Measurements from ENCODE around the gene ZNF318.

The ZNF318 gene

GRCh38 chr6:43331470-43331869, 38.0 kb downstream of the ZNF318 start:
- ChIA-PET POLR2A (no interaction called here), CTCF (interaction anchor here (1.0 to 1.3 kb wide), 4 partner anchors 11 to 67 kb away, joined by 3 to 4 read pairs (median 4); no protein-coding TSS in a partner anchor)
- WGBS (ENCODE audit: insufficient coverage): 0% methylated on average over 1 of the region's 1 CpG
- no peak overlapping the region for H3K27ac ChIP-seq (ENCODE audit: insufficient read depth in 1 of 2, low read depth in 1 of 2, low read length in 2 of 2, poor library complexity in 1 of 2, severe bottlenecking in 2 of 2)
- H3K4me3 ChIP-seq (ENCODE audit: control insufficient read depth in 1 of 7, extremely low read depth in 1 of 7, insufficient read depth in 4 of 7, low read depth in 2 of 7, low read length in 6 of 7): peak overlapping the region in 1 of 7 experiments; percentile 42
- H3K9me3 ChIP-seq (ENCODE audit: control extremely low read depth in 1 of 5, control insufficient read depth in 4 of 5, insufficient read depth in 2 of 5, low read depth in 1 of 5, low read length in 4 of 5): no peaks in the 10 kb centered on the region
- peaks cover 5 to 13% (median 8%) of the 10 kb centered on the region in 4 experiments for H3K4me1 ChIP-seq (ENCODE audit: control extremely low read depth in 1 of 4, control insufficient read depth in 4 of 4, insufficient read depth in 4 of 4, low read length in 3 of 4)
- no peak for DNase-seq
- H3K27me3 ChIP-seq (replicated peaks in 2 of 5; ENCODE audit: control insufficient read depth in 4 of 5, insufficient read depth in 5 of 5, low read length in 4 of 5): no peaks in the 10 kb centered on the region
- H3K36me3 ChIP-seq (ENCODE audit: control insufficient read depth in 4 of 4, insufficient read depth in 4 of 4, low read length in 3 of 4): peaks cover 0 to 2% (median under 1%) of the 10 kb centered on the region in 4 experiments

DNA sequence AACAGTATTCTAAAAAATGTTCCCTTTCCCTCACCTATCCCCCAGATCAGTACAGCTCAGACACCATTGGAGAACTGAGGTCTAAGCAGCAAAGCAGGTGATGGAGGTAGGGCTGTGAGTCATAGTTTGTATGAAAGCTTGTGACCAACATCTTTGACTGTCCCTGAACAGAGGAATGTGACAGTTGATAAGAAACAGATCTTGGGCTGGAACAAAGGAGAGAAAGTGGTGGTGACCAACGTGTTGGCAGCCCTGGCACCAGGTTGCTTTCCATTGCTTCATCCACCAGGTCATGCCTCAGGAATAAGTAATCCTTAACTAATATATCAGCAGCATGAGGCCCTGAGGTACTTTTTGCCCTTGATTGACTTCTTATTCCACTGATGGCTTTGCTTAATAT, 40.9 kb downstream of the ZNF318 start:
- Histone ChIP-seq H3K4me3 (ENCODE audit: control insufficient read depth in 1 of 7, extremely low read depth in 1 of 7, insufficient read depth in 4 of 7, low read depth in 2 of 7, low read length in 6 of 7) (no peak overlapping the region), H3K36me3 (ENCODE audit: control insufficient read depth in 4 of 4, insufficient read depth in 4 of 4, low read length in 3 of 4) (no peaks in the 10 kb centered on the region), H3K27me3 (replicated peaks in 2 of 5; ENCODE audit: control insufficient read depth in 4 of 5, insufficient read depth in 5 of 5, low read length in 4 of 5) (no peaks in the 10 kb centered on the region), H3K9me3 (ENCODE audit: control extremely low read depth in 1 of 5, control insufficient read depth in 4 of 5, insufficient read depth in 2 of 5, low read depth in 1 of 5, low read length in 4 of 5) (no peaks in the 10 kb centered on the region), H3K4me1 (ENCODE audit: control extremely low read depth in 1 of 4, control insufficient read depth in 4 of 4, insufficient read depth in 4 of 4, low read length in 3 of 4) (peaks cover 2 to 10% (median 5%) of the 10 kb centered on the region in 4 experiments), H3K27ac (ENCODE audit: insufficient read depth in 1 of 2, low read depth in 1 of 2, low read length in 2 of 2, poor library complexity in 1 of 2, severe bottlenecking in 2 of 2) (no peak overlapping the region)
- POLR2A ChIA-PET: no interaction called here
- no peak for DNase-seq
- WGBS (ENCODE audit: insufficient coverage): 100% methylated on average over 1 of the region's 1 CpG
- CTCF ChIA-PET: interaction anchor here (1.0 to 2.2 kb wide), 4 partner anchors 10 to 65 kb away, joined by 3 to 7 read pairs (median 4); partner anchors contain the start of gene CRIP3

GRCh38 chr6:43325876-43326275, 43.6 kb downstream of the ZNF318 start:
- no peaks in the 10 kb centered on the region for H3K27me3 ChIP-seq (replicated peaks in 2 of 5; ENCODE audit: control insufficient read depth in 4 of 5, insufficient read depth in 5 of 5, low read length in 4 of 5)
- CTCF ChIA-PET: interaction anchor here (1.1 to 1.6 kb wide), 2 partner anchors 11 to 12 kb away, joined by 5 to 6 read pairs; no protein-coding TSS in a partner anchor
- POLR2A ChIA-PET: no interaction called here
- no peaks in the 10 kb centered on the region for H3K36me3 ChIP-seq (ENCODE audit: control insufficient read depth in 4 of 4, insufficient read depth in 4 of 4, low read length in 3 of 4)
- no peak overlapping the region for H3K27ac ChIP-seq (ENCODE audit: insufficient read depth in 1 of 2, low read depth in 1 of 2, low read length in 2 of 2, poor library complexity in 1 of 2, severe bottlenecking in 2 of 2)
- no CpG with 5 or more reads among the region's 1 CpG for WGBS (ENCODE audit: insufficient coverage)
- no peaks in the 10 kb centered on the region for H3K9me3 ChIP-seq (ENCODE audit: control extremely low read depth in 1 of 5, control insufficient read depth in 4 of 5, insufficient read depth in 2 of 5, low read depth in 1 of 5, low read length in 4 of 5)
- no peak overlapping the region for H3K4me3 ChIP-seq (ENCODE audit: control insufficient read depth in 1 of 7, extremely low read depth in 1 of 7, insufficient read depth in 4 of 7, low read depth in 2 of 7, low read length in 6 of 7)
- DNase-seq: peak in 2 of 3 donors; percentile 23 to 24
- no peaks in the 10 kb centered on the region for H3K4me1 ChIP-seq (ENCODE audit: control extremely low read depth in 1 of 4, control insufficient read depth in 4 of 4, insufficient read depth in 4 of 4, low read length in 3 of 4)

DNA sequence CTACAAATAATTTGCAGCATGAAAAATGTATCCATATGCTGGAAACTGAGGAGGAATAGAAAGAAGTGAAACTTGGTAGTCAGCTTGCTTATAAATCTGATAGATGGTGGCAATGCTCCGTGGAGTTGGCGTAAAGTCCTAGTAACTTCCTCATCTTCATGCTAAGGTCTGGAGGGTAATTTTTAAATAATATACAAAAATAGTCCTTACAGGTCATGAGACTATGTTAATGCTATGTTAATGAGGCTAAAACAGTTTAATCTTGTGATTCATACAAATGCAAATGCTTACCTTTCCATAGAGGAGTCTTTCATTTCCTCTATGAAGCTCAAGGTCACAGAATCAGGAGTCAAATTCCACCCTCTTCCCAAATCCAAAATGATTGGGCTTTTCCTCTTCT, 51.4 kb downstream of the ZNF318 start:
- no peaks in the 10 kb centered on the region for H3K27me3 ChIP-seq (replicated peaks in 2 of 5; ENCODE audit: control insufficient read depth in 4 of 5, insufficient read depth in 5 of 5, low read length in 4 of 5)
- ChIA-PET POLR2A (interaction anchor here (1.1 kb wide), 1 partner anchor 181 kb away, joined by 5 read pairs; no protein-coding TSS in a partner anchor), CTCF (interaction anchor here (0.8 to 1.4 kb wide), 2 partner anchors 17 to 23 kb away, joined by 3 to 9 read pairs; no protein-coding TSS in a partner anchor)
- no peaks in the 10 kb centered on the region for H3K36me3 ChIP-seq (ENCODE audit: control insufficient read depth in 4 of 4, insufficient read depth in 4 of 4, low read length in 3 of 4)
- H3K4me1 ChIP-seq (ENCODE audit: control extremely low read depth in 1 of 4, control insufficient read depth in 4 of 4, insufficient read depth in 4 of 4, low read length in 3 of 4): peaks cover 5 to 13% (median 6%) of the 10 kb centered on the region in 4 experiments
- WGBS (ENCODE audit: insufficient coverage): no CpG with 5 or more reads among the region's 2 CpGs
- no peak overlapping the region for H3K4me3 ChIP-seq (ENCODE audit: control insufficient read depth in 1 of 7, extremely low read depth in 1 of 7, insufficient read depth in 4 of 7, low read depth in 2 of 7, low read length in 6 of 7)
- H3K27ac ChIP-seq (ENCODE audit: insufficient read depth in 1 of 2, low read depth in 1 of 2, low read length in 2 of 2, poor library complexity in 1 of 2, severe bottlenecking in 2 of 2): no peak overlapping the region
- H3K9me3 ChIP-seq (ENCODE audit: control extremely low read depth in 1 of 5, control insufficient read depth in 4 of 5, insufficient read depth in 2 of 5, low read depth in 1 of 5, low read length in 4 of 5): no peaks in the 10 kb centered on the region
- DNase-seq: no peak

DNA sequence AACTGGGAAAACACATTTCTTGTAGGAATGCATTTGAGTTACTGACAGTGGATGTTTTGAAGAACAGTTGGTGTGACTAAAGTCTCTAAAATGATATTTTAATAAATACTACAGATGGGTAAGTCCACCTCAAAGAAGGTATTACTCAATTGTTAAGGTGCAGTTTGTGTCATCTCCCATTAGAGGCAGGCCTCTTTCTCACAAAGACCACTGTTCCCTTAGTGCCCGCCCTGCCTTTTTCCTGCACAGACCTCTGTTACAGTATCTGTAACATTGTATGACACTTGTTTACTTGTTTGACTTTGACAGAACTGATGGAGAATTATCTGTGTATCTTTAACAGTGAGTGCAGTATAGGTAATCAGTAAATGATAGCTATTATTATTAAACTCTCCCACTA, 55.6 kb downstream of the ZNF318 start:
- CTCF ChIA-PET: interaction anchor here (0.7 to 6.1 kb wide), 10 partner anchors 9 to 173 kb away, joined by 3 to 28 read pairs (median 3); no protein-coding TSS in a partner anchor
- DNase-seq: no peak
- H3K4me1 ChIP-seq (ENCODE audit: control extremely low read depth in 1 of 4, control insufficient read depth in 4 of 4, insufficient read depth in 4 of 4, low read length in 3 of 4): peaks cover 18 to 39% (median 21%) of the 10 kb centered on the region in 4 experiments

GRCh38 chr6:43311666-43312065, 57.8 kb downstream of the ZNF318 start:
- CTCF ChIA-PET: interaction anchor here (1.2 to 6.1 kb wide), 3 partner anchors 23 to 86 kb away, joined by 4 to 28 read pairs (median 4); no protein-coding TSS in a partner anchor
- Histone ChIP-seq H3K27ac (ENCODE audit: insufficient read depth in 1 of 2, low read depth in 1 of 2, low read length in 2 of 2, poor library complexity in 1 of 2, severe bottlenecking in 2 of 2) (no peak overlapping the region), H3K4me1 (ENCODE audit: control extremely low read depth in 1 of 4, control insufficient read depth in 4 of 4, insufficient read depth in 4 of 4, low read length in 3 of 4) (peaks cover 24 to 53% (median 28%) of the 10 kb centered on the region in 4 experiments), H3K9me3 (ENCODE audit: control extremely low read depth in 1 of 5, control insufficient read depth in 4 of 5, insufficient read depth in 2 of 5, low read depth in 1 of 5, low read length in 4 of 5) (no peaks in the 10 kb centered on the region), H3K27me3 (replicated peaks in 2 of 5; ENCODE audit: control insufficient read depth in 4 of 5, insufficient read depth in 5 of 5, low read length in 4 of 5) (peaks cover 0 to 8% (median 0%) of the 10 kb centered on the region in 5 experiments), H3K4me3 (ENCODE audit: control insufficient read depth in 1 of 7, extremely low read depth in 1 of 7, insufficient read depth in 4 of 7, low read depth in 2 of 7, low read length in 6 of 7) (no peak overlapping the region), H3K36me3 (ENCODE audit: control insufficient read depth in 4 of 4, insufficient read depth in 4 of 4, low read length in 3 of 4) (no peaks in the 10 kb centered on the region)
- POLR2A ChIA-PET: no interaction called here
- DNase-seq: no peak
- WGBS (ENCODE audit: insufficient coverage): no CpG with 5 or more reads among the region's 3 CpGs

More for the DNA sequence above, 55.6 kb downstream of the ZNF318 start:
- Histone ChIP-seq H3K4me3 (ENCODE audit: control insufficient read depth in 1 of 7, extremely low read depth in 1 of 7, insufficient read depth in 4 of 7, low read depth in 2 of 7, low read length in 6 of 7) (no peak overlapping the region), H3K36me3 (ENCODE audit: control insufficient read depth in 4 of 4, insufficient read depth in 4 of 4, low read length in 3 of 4) (no peaks in the 10 kb centered on the region), H3K9me3 (ENCODE audit: control extremely low read depth in 1 of 5, control insufficient read depth in 4 of 5, insufficient read depth in 2 of 5, low read depth in 1 of 5, low read length in 4 of 5) (no peaks in the 10 kb centered on the region), H3K27ac (ENCODE audit: insufficient read depth in 1 of 2, low read depth in 1 of 2, low read length in 2 of 2, poor library complexity in 1 of 2, severe bottlenecking in 2 of 2) (no peak overlapping the region), H3K27me3 (replicated peaks in 2 of 5; ENCODE audit: control insufficient read depth in 4 of 5, insufficient read depth in 5 of 5, low read length in 4 of 5) (peaks cover 0 to 3% (median 0%) of the 10 kb centered on the region in 5 experiments)
- POLR2A ChIA-PET: no interaction called here
- no CpG with 5 or more reads among the region's 1 CpG for WGBS (ENCODE audit: insufficient coverage)

- Histone ChIP-seq H3K9me3 (ENCODE audit: control extremely low read depth in 1 of 5, control insufficient read depth in 4 of 5, insufficient read depth in 2 of 5, low read depth in 1 of 5, low read length in 4 of 5) (no peaks in the 10 kb centered on the region), H3K4me3 (ENCODE audit: control insufficient read depth in 1 of 7, extremely low read depth in 1 of 7, insufficient read depth in 4 of 7, low read depth in 2 of 7, low read length in 6 of 7) (no peak overlapping the region), H3K27me3 (replicated peaks in 2 of 5; ENCODE audit: control insufficient read depth in 4 of 5, insufficient read depth in 5 of 5, low read length in 4 of 5) (peaks cover 0 to 8% (median 0%) of the 10 kb centered on the region in 5 experiments), H3K4me1 (ENCODE audit: control extremely low read depth in 1 of 4, control insufficient read depth in 4 of 4, insufficient read depth in 4 of 4, low read length in 3 of 4) (peaks cover 24 to 53% (median 28%) of the 10 kb centered on the region in 4 experiments), H3K27ac (ENCODE audit: insufficient read depth in 1 of 2, low read depth in 1 of 2, low read length in 2 of 2, poor library complexity in 1 of 2, severe bottlenecking in 2 of 2) (no peak overlapping the region), H3K36me3 (ENCODE audit: control insufficient read depth in 4 of 4, insufficient read depth in 4 of 4, low read length in 3 of 4) (no peaks in the 10 kb centered on the region)
- ChIA-PET CTCF (no interaction called here), POLR2A (no interaction called here)
- DNase-seq: peak in 2 of 3 donors; percentile 80 to 83
Observed at GRCh38 chr6:43310624-43311023, 58.8 kb downstream of the ZNF318 start.

Data from common myeloid progenitor, CD34-positive (primary cell).